CD1c-positive myeloid dendritic cell (primary cell): Measurements from ENCODE around the gene PTGES3.

Experiments
- DNase-seq: peaks from one replicate; pipeline ENCODE4 v3.0.0-alpha.2; 2016; ENCODE audit errors: extremely low spot score

Gene PTGES3

DNA sequence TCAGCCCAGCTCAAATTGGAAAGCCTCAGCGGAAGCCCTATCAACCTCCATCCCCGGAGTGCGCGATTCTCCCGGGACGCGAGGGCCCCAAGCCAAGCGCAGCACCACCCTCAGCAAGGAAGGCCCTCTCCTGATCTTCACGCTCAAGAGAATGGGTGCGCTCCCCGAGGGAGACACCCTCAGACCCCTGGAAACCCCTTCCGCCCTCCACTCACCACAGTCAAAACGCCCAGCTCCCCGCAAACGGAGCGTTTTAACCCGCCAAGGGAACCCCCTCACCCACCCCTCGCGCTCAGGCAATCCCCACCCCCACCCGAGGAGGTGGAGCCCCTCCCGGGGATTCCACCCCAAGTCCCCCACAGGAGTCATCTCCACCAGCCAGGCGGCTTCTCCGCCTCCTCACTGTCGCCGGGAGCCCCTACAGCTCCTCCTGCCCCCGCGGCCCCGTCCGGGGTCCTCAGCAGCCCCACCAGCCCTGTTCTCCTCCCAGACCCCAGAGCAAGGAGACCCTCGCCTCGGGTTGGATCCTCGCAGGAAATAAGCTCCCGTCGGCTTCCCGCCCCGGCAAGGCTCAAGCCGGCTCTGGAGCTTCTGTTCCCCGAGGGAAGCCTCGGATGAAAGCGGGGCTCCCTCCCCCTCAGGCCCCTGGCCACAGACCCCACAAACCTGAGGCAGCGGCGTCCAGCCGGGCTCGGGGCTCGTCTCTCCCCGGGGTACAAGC, 58.5 kb downstream of the PTGES3 start:
- DNase-seq, result no peak

DNA sequence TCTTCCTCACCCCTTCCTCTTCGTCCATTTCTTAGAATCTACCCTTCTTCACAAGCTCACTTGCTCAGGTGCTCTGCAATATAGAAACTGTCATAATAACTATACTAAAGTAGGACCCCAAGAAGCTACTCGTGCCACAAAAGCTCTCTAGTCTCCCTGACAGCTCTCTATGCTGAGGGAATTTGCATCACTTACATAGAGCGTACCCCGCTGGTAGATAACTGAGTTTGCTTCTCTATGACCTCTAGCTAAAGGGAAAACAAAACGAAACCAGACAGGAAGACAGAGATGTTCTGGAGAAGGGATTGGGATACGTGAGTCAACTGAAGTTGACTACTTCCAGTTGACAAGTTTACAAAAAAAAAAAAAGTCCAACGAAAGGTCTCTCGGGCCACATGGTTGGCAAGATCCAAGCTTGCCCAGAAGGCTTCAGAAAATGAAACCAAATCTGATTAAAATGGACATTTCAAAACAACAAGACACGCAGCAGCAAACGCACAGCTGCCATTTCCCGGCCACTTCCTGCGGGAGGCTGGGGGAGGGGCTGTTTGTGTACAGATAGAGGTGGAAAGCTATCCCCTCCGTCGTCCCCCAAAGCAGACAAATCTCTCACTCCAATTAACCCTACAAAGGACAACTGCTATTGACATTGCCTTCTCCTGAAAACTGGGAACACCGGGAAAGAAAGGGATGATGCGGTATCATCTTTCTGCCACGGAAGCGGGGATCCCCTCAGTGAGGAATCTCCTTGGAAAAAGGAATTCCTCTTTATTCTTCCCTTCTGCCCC, 59.2 kb downstream of the PTGES3 start:
- DNase-seq, result peak; percentile 67

DNA sequence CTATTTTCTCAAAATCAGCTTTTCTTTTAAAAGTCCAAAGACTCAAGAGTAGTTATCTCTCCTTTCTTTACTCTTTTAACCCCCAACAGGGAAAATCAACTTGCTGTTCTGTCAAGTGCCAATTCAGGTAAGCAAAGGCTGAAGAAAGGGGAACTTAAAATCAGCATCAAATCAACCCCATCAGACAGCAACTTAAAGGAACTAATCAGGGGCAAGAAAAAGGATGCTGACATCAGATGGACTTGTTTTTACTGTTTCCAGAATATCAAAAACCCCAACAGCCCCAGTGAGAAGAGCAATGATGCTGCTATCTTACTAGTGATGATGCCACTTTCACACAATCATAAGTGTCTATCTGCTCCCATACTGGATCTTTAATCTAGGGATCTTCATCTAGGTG, 61.4 kb downstream of the PTGES3 start:
- no peak for DNase-seq

DNA sequence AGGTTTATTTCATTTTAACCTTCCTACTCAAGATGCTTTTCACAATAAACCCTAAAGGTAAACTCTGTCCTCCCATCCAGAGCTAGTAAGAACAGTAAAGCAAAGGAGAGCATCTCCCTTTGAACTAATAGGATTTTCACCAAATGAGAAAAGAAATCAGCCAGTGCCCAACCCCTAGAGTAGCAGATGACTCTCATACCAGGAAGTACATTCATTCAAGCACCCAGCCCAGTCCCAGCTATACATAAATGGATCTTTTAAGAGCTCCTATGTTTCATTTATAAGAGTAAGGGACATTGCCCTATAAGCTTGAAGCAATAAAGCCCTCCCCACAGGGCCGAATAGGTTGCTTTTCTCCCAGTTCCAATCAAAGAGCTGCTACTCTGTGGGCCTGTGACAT, 65.5 kb downstream of the PTGES3 start:
- no peak for DNase-seq

DNA sequence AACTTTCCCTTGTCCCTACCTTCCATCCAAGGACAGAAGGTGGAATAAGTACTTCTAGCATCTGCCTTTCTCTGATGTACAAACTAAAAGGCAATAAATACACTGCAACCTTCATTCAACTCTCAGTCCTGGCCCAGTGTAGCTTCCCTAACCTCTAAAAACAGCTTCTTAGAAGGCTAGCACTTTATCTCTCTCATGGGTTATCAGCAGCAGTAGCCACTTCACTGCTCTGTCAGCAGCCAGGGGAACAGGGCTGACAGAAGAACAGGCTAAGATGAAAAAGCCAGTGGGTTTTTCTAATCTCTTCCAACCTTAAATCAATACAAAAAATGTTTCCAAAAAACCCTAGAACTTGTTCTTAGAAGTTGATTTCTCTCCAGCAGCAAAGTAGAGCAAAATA, 71.2 kb downstream of the PTGES3 start:
- DNase-seq, result no peak

DNA sequence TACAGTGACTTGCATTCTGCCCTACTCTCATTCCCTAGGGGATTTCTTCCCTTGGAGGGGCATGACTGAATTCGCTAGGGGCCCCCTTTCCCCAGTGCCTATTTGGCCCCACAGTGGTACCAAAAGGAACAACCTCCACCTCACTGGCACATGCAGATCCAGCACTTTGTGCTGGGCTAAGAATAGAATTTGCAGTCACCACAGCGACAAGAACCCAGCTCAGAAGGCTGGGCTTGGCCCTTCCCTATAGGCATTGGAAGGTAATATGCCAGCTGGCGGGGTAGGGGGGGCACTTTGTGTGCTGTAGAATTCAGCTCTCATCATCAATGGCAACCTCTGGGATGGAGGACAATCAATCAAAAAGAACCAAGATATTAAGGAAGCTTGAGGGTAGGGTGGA, 71.8 kb downstream of the PTGES3 start:
- DNase-seq, result no peak

DNA sequence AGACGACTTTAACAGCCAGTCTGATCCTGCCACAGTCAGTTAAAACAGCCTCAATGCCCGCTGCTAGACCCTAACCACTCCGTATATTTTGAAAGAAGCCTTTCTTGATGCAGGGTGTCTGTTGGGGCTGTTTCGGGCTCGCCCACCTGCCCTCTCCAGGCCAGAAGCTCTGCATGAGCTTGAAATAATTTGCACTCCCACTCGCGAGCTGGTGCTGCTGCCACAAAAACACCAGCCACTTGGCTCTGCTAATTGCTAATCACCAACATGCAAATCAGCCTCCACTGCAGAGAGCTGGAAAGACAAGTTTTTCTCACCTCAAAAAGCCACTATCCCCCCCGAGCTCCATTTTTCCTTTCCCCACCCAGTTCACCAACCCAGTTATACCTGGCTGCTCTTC, 73.5 kb downstream of the PTGES3 start:
- DNase-seq, result no peak
